Neural progenitor cell (in vitro differentiated cells): ENCODE measurements around the gene P4HA3.

Experiments
- EZH2 ChIP-seq: fragments of 200-600 bp; sonication (generic); IDR thresholded peaks from 2 replicates; pipeline ENCODE4 v1.6.1; 2017; ENCODE audit warnings: antibody characterized with exemption, mild to moderate bottlenecking, moderate library complexity
- TF ChIP-seq, protein P1 (sequence below): fragments of 200-600 bp; sonication (generic); IDR thresholded peaks from 2 replicates; pipeline ENCODE4 v1.5.1; 2017; ENCODE audit warnings: antibody characterized with exemption, mild to moderate bottlenecking

DNA sequence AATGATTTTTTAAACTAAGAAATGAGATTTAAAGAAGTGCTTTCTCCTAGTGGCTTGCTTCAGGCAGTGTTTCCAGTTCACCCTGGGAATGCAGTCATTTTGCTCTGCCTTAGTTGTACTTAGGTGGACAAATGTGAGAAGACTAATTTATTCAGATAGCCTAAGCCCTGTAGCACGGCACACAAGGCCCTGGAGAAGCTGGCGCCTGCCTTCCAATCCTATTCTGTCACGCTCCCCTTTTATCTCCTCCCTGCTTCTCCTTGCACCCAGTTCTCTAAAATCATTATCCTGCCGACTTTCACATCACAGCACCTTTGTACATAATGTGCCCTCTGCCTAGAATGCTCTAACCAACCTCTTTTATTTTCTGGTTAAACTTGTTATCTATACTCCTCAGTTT is 76.3 kb downstream of the P4HA3 start:
- TF ChIP-seq, protein P1, sequence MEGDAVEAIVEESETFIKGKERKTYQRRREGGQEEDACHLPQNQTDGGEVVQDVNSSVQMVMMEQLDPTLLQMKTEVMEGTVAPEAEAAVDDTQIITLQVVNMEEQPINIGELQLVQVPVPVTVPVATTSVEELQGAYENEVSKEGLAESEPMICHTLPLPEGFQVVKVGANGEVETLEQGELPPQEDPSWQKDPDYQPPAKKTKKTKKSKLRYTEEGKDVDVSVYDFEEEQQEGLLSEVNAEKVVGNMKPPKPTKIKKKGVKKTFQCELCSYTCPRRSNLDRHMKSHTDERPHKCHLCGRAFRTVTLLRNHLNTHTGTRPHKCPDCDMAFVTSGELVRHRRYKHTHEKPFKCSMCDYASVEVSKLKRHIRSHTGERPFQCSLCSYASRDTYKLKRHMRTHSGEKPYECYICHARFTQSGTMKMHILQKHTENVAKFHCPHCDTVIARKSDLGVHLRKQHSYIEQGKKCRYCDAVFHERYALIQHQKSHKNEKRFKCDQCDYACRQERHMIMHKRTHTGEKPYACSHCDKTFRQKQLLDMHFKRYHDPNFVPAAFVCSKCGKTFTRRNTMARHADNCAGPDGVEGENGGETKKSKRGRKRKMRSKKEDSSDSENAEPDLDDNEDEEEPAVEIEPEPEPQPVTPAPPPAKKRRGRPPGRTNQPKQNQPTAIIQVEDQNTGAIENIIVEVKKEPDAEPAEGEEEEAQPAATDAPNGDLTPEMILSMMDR = no peak
- TF ChIP-seq EZH2 = no peak
